VCaP (cell line): ENCODE results near the gene PAX5.
A peak's percentile ranks its signal among the peaks of the same experiment; 100 is the strongest.

Experiments
- H3K27ac ChIP-seq: fragments of 450-650 bp; 2 replicates; pipeline ENCODE4 v1.5.1; 2017
- CTCF ChIP-seq: fragments of 450-650 bp; conservative IDR thresholded peaks from 2 replicates; pipeline ENCODE4 v1.5.1; 2017; ENCODE audit warnings: mild to moderate bottlenecking, moderate library complexity

Gene PAX5

GRCh38 chr9:36880075-36880474 lies 154.0 kb downstream of the PAX5 start:
- H3K27ac ChIP-seq: no peak overlapping the region
- TF ChIP-seq CTCF: no peak

- no peak for TF ChIP-seq CTCF
- no peak overlapping the region for H3K27ac ChIP-seq
Measured at GRCh38 chr9:36878986-36879982, 154.8 kb downstream of the PAX5 start.

- no peak overlapping the region for H3K27ac ChIP-seq
Measured at GRCh38 chr9:36877239-36877638, 156.8 kb downstream of the PAX5 start.

GRCh38 chr9:36876056-36876455 lies 158.0 kb downstream of the PAX5 start:
- TF ChIP-seq CTCF: no peak
- no peak overlapping the region for H3K27ac ChIP-seq

More at GRCh38 chr9:36877239-36877638, 156.8 kb downstream of the PAX5 start:
- no peak for TF ChIP-seq CTCF

- no peak for TF ChIP-seq CTCF
- H3K27ac ChIP-seq: no peak overlapping the region
Measured at GRCh38 chr9:36874921-36875320, 159.1 kb downstream of the PAX5 start.

- TF ChIP-seq CTCF: no peak
- no peak overlapping the region for H3K27ac ChIP-seq
Measured at GRCh38 chr9:36874261-36874660, 159.8 kb downstream of the PAX5 start.

- H3K27ac ChIP-seq: no peak overlapping the region
- TF ChIP-seq CTCF: peak; percentile 95
Measured at GRCh38 chr9:36873247-36873875, 160.7 kb downstream of the PAX5 start.
